MCF 10A (cell line): Measurements from ENCODE around the gene TXNL4A. TPM values are rescaled to one million over a fixed set of nuclear protein-coding genes. Genes with fewer than 3 reads are reported as not detected.

Source experiments
- Bru-seq: library from RNA; stranded (reverse); fragments of 400-500 nt; gene quantifications from one replicate; lab custom pipeline; 2021; lab: Mats Ljungman, UMichigan
- BruChase-seq, 2 experiments: library from RNA; stranded (reverse); fragments of 400-500 nt; gene quantifications; one replicate each; lab custom pipeline; 2021; lab: Mats Ljungman, UMichigan
- BruUV-seq: library from RNA; stranded (reverse); fragments of 400-500 nt; replicated peaks from 2 replicates; lab custom pipeline; 2021; lab: Mats Ljungman, UMichigan
- CTCF ChIA-PET: fragments of 300-600 bp; sonication (Branson Sonifier 250); formaldehyde crosslinking; extraction: SDS; loops from one replicate; lab custom pipeline; 2021; ENCODE audit warnings: antibody characterized with exemption, inconsistent platforms; lab: Yijun Ruan, JAX
- POLR2A ChIA-PET: fragments of 300-600, 350-650 bp; sonication (Branson Sonifier 250); formaldehyde crosslinking; extraction: SDS; loops from one replicate; lab custom pipeline; 2020; ENCODE audit warnings: antibody characterized with exemption, inconsistent platforms; lab: Yijun Ruan, JAX
- DNase-seq: peaks from one replicate; pipeline ENCODE4 v3.0.0-alpha.2; 2018; ENCODE audit not compliant: unreplicated experiment
- H3K27ac Mint-ChIP-seq: one replicate; pipeline ENCODE4 v1.8.0; 2022; ENCODE audit warnings: mild to moderate bottlenecking, low read depth, mixed read lengths; ENCODE audit not compliant: unreplicated experiment
- H3K27me3 Mint-ChIP-seq: one replicate; pipeline ENCODE4 v1.8.0; 2022; ENCODE audit warnings: mixed read lengths; ENCODE audit not compliant: insufficient read depth, unreplicated experiment
- H3K36me3 Mint-ChIP-seq: one replicate; pipeline ENCODE4 v1.8.0; 2022; ENCODE audit warnings: mild to moderate bottlenecking, moderate library complexity, mixed read lengths; ENCODE audit not compliant: insufficient read depth, unreplicated experiment
- H3K4me1 Mint-ChIP-seq: one replicate; pipeline ENCODE4 v1.8.0; 2022; ENCODE audit warnings: mixed read lengths; ENCODE audit not compliant: insufficient read depth, unreplicated experiment
- H3K4me3 Mint-ChIP-seq: one replicate; pipeline ENCODE4 v1.8.0; 2022; ENCODE audit warnings: mild to moderate bottlenecking, moderate library complexity, mixed read lengths; ENCODE audit not compliant: unreplicated experiment
- H3K9me3 Mint-ChIP-seq: one replicate; pipeline ENCODE4 v1.8.0; 2022; ENCODE audit warnings: mixed read lengths; ENCODE audit not compliant: unreplicated experiment
- CTCF ChIP-seq: fragments of 200-600 bp; IDR thresholded peaks from one replicate; pipeline ENCODE4 v1.8.0; 2022; ENCODE audit warnings: antibody characterized with exemption, mild to moderate bottlenecking; ENCODE audit not compliant: unreplicated experiment
- intact Hi-C: fragments of 100-400 bp; cut with micrococcal nuclease; formaldehyde crosslinking; loops from 2 replicates; pipeline ENCODE4 v1.14.1; 2022
- long read RNA-seq: library from polyadenylated mRNA; stranded (forward); transcript quantifications from one replicate; pipeline ENCODE4 v2.0.0, GENCODE V29; 2022
- total RNA-seq: library from RNA; stranded (reverse); gene quantifications from 2 replicates; pipeline ENCODE4 v1.2.3, GENCODE V29; 2022

Gene TXNL4A
- total RNA-seq, result 207 and 245 TPM in 2 replicates
- percentile 73 among the genes with signal in this experiment for Bru-seq, nascent RNA
- percentile 65 among the genes with signal in this experiment for BruChase-seq, experiment 1, labeled RNA remaining after a 6-hour chase
- BruChase-seq, experiment 2, labeled RNA remaining after a 2-hour chase, result percentile 67 among the genes with signal in this experiment
- long read RNA-seq, transcript TXNL4A-201 (3 exons, 3,504 nt), result major isoform, 290 of 365 reads
- long read RNA-seq, transcript TXNL4A-202 (4 exons, 803 nt), result minor isoform, 7 of 365 reads
- long read RNA-seq, transcript TXNL4A-208 (2 exons, 752 nt), result minor isoform, 20 of 365 reads
- long read RNA-seq, partial matches to known transcripts, result 6 of 365 reads
- long read RNA-seq, other reads (novel, unspliced or antisense), result 35 of 365 reads

GRCh38 chr18:79988451-79989194, at the start of gene TXNL4A:
TSS of gene TXNL4A (minus strand) at chr18:79988563. CDS start at chr18:79988392, 171 bp downstream.
- H3K36me3 Mint-ChIP-seq, result peaks cover 34% of the 10 kb centered on the region
- peak within 1 kb of the TSS; percentile 94 for H3K27ac Mint-ChIP-seq
- H3K27me3 Mint-ChIP-seq, result no peaks in the 10 kb centered on the region
- peak within 1 kb of the TSS; percentile 86 for H3K4me3 Mint-ChIP-seq
- TF ChIP-seq CTCF, result no peak
- intact Hi-C loops, result loop anchor here (1.0 to 5.0 kb wide), 4 partner anchors 24 to 159 kb away; partner anchors contain the start of gene HSBP1L1
- no peaks in the 10 kb centered on the region for H3K9me3 Mint-ChIP-seq
- ChIA-PET CTCF (interaction anchor here (1.1 kb wide), 1 partner anchor 22 kb away, joined by 4 read pairs; no protein-coding TSS in a partner anchor), POLR2A (interaction anchor here (0.6 to 7.3 kb wide), 25 partner anchors 9 to 310 kb away, joined by 3 to 113 read pairs (median 5); partner anchors contain the start of genes ADNP2, HSBP1L1, RBFA and SLC66A2)
- H3K4me1 Mint-ChIP-seq, result peaks cover 8% of the 10 kb centered on the region
- BruUV-seq, result TSS peak; percentile 81
- DNase-seq, result peak; percentile 80

- Mint-ChIP-seq H3K27ac (peak overlapping the region; percentile 19), H3K27me3 (no peaks in the 10 kb centered on the region), H3K9me3 (no peaks in the 10 kb centered on the region), H3K4me1 (peaks cover 23% of the 10 kb centered on the region), H3K4me3 (no peak overlapping the region), H3K36me3 (peaks cover 6% of the 10 kb centered on the region)
- DNase-seq, result no peak
- no peak for TF ChIP-seq CTCF
- ChIA-PET CTCF (interaction anchor here (1.2 kb wide), 1 partner anchor 12 kb away, joined by 3 read pairs; no protein-coding TSS in a partner anchor), POLR2A (no interaction called here)
- no TSS peak for BruUV-seq
- intact Hi-C loops, result loop anchor here (5.0 kb wide), 1 partner anchor 115 kb away; no protein-coding TSS in a partner anchor
These were observed 48.9 kb upstream of the TXNL4A start for GRCh38 chr18:80037300-80037699.

GRCh38 chr18:80035997-80036396, 47.6 kb upstream of the TXNL4A start:
- H3K9me3 Mint-ChIP-seq, result no peaks in the 10 kb centered on the region
- intact Hi-C loops, result loop anchor here (5.0 kb wide), 1 partner anchor 116 kb away; no protein-coding TSS in a partner anchor
- H3K27me3 Mint-ChIP-seq, result no peaks in the 10 kb centered on the region
- CTCF ChIA-PET, result interaction anchor here (0.6 to 0.8 kb wide), 2 partner anchors 49 to 107 kb away, joined by 3 to 4 read pairs; no protein-coding TSS in a partner anchor
- peak overlapping the region; percentile 92 for H3K4me3 Mint-ChIP-seq
- no peak overlapping the region for H3K27ac Mint-ChIP-seq
- peaks cover 23% of the 10 kb centered on the region for H3K4me1 Mint-ChIP-seq
- no peak for TF ChIP-seq CTCF
- no peak for DNase-seq
- peaks cover 6% of the 10 kb centered on the region for H3K36me3 Mint-ChIP-seq
- BruUV-seq, result no TSS peak
- POLR2A ChIA-PET, result no interaction called here
